NCI-H345 (cell line): ENCODE results near the gene TCF7L2.

Experiments
- DNase-seq: peaks from one replicate; lab custom pipeline; 2025; lab: John Stamatoyannopoulos, UW

The TCF7L2 gene

DNA sequence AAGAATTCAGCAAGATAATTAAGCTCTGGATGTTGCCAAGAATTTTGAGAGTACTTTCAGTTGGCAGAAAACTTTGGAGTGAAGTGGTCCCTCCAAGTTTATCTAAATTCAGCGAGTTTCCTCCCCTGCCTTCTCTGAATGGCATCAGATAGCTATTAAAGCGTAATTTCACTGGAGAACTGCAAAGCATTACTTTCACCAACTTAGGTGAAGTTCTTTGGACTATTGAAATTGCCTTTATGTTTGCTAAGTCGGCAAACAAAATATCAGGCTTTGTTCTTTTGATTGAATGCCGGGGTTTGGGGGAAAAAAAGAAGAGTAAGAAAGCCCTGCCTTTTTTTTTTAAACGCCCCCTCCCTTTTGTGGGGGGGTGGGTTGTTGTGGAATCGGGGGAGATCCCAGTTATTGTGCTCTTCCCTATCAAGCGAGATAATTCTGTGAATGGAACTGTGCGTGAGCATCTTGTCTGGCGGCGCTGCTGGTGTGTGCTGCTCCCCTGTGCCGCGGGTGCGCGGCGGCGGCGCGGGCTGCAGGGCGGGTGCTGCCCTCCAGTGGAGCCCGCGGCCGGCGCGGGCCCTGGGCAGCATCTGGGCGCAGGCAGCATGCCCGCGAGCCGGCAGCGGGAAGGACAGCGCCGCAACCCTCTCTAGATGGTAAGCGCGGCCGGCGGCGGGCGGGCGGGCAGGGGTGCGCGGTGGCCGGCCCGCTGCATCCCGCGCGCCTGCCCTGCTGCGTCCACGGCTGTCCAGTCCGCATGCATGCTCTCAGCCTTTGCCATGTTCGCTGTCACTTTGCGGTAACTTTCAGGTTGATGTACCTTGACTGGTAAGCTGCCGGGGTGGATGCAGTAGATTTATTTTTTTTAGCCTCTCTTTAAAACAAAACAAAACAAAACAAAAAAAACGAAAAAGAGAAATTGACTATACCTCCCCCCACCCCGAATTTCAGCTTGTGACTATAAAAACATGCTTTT, 176.5 kb downstream of the TCF7L2 start:
- peak; percentile 70 for DNase-seq

DNA sequence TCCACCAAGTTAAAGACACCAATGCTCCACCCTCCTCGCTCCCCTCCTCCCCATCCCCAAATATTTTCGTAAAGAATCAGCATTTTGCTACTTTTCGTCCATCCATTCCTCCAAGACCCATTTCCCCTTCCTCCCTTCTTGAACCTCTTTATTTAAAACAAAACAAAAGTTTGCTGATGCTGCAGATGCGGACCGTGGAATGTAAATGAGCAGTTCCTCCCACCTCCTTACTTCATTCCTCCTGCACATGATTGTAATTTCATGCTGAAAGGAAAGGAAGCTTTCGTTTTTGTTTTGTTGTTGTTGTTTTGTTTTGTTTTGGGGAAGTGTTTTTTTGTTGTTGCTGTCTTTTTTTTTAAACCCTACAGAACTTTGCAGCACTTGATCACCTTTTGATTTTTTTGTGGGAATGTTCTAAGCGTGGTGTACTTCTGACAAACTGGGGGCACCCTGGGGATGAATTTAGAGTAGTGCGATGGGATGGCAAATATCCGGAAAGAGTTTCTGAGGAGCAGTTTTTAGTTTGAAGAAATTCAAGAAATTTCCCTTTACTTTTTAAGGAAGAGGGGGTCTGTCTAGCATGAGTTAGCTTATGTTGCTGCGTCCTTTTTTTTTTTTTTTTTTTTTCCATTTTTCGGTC, 177.3 kb downstream of the TCF7L2 start:
- no peak for DNase-seq

DNA sequence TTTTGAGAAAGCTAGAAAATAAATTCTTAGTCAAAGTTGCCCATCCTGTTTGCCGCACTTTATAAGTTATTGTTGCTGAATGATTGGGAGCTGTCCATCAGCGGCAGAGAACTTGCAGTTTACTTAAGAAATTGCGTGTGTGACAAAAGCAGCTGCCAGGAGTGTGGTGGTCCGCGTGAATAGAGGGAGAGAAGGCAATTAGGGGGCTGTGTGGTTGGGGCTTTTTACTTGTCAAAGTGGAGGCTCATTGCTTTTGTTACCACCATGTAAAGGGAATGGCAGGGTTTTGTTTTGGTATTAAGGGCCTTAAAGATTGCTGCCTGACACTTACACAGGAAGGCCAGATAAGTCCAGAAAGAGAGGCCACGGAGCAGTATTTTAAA, 177.8 kb downstream of the TCF7L2 start:
- DNase-seq: no peak

DNA sequence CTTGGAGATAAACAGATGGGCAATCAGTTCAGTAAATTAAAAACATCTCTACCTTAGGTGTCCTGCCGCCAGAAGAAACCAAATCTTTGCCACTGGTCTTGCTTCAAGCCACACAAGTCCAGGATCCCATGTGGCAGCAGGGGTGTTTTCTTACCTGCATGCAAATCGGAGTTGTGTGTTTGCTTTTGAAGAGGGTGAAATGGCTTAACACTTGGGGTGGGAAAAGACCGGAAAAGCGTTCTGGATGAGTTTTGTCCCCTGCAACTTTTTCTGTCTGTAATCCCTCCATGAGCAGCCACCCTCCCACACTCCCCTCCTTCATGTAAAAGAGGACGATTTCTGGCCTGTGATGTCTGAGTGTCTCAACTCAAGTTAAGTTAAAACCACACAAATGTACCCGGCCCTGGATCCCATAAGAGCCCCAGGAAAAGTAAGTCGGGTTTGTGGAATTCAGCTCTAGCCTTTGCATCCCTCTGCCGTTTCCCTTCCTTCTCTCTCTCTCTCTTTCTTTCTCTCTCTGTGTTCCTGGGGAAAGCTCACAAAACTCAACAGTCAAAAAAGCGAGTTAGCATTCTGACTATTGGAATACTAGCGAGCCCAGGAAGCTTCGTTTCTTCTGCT, 178.5 kb downstream of the TCF7L2 start:
- no peak for DNase-seq

DNA sequence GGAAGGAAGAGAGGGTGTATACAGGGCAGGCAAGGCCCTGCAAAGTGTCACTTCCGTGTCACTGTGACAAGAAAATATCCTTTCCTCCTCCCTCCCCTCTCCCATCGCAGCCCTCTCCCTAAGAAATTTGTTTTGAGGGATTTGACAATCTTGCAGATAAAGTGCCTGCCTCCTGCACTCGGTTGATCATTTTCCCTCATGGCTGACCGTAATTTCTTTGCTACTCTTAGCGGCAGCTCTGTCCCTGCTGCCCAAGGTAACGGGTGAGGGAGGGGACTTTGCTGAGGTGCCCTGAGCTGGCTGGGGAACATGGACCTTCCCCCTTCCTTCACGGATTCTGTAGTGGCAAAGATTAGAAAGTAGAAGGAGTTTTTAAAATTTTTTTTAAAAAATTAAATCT, 179.1 kb downstream of the TCF7L2 start:
- no peak for DNase-seq

DNA sequence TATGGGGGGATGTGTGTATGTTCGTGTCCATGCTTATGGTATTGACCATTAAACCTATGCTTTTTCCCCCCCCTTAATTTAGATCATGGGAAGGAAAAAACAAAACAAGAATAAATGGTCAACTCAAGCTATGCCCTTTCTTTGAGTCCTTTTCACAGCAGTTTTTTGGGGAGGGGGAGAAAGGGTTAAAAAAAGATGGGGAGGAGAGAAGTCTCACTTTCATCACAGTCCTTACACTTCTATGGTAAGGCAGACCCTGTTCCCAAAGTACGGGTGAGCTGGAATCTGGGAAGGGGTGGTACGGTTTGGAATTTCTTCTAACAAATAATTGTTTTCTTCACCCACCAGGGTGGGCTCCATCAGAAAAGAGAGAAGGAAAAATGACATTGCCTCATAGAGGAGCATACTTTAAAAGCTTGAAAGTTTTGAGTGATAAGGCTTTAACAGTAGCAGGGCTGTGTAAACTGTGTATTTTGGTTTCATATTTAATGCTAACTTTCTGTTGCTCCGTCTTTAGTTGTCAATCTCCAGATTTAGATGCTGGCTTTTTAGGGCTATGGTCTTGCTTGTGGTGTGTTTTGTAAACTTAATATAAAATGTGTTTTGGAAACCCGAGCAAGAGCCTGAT, 180.1 kb downstream of the TCF7L2 start:
- DNase-seq: no peak

DNA sequence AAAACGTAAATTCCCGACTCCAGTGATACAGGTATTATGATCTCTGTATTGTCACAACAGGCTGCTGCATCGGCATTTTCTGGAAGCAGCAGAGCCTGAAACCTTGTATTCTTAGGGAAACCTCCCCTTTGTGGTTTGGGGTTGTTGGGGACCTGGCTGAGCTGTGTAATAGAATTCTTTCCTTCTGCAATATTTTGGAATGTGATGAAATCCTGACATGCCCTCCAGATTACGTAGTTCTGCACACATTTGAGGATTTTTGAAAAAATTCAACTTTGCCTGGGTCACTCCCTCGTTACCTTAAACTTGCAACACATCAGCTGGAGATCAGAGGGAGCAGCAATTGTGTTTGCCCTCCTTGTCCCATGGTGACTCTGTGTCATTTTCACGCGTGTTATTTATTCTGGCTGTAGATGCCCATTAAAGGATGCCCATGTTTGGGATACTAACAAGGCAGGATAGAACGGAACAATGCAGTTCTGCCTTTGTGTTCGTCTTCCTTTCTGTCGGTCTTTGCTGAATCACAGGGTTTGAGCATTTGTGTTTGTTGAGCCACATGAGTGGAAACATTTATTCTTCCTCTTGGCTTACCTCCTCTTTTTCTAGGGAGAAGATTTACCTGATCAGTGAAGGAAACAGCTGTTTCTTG, 181.7 kb downstream of the TCF7L2 start:
- DNase-seq: no peak

DNA sequence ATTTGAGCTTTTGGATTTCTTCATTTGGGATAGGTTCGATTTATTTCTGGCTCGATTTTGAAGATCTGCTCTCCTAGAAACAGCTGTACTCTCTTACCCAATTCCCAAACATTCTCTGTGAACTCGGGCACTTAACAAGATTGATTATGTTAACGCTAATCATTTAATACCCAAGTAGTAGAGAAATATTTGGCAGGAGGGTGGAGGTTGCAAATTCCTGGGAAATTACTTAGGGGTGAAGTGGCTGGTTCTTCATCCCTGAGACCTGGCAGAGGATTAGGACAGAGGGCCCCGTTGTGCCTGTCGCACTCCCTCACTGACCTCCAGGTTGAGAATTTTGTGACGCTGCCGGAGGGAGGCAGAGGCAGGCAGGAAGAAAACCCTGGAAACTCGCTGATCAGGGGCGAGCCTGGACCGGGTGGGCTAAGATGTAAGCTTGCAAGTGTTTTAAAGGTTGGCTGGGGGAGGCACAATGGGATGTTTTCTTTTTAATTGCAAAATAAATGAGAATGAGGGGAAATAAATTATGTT, 182.6 kb downstream of the TCF7L2 start:
- no peak for DNase-seq

DNA sequence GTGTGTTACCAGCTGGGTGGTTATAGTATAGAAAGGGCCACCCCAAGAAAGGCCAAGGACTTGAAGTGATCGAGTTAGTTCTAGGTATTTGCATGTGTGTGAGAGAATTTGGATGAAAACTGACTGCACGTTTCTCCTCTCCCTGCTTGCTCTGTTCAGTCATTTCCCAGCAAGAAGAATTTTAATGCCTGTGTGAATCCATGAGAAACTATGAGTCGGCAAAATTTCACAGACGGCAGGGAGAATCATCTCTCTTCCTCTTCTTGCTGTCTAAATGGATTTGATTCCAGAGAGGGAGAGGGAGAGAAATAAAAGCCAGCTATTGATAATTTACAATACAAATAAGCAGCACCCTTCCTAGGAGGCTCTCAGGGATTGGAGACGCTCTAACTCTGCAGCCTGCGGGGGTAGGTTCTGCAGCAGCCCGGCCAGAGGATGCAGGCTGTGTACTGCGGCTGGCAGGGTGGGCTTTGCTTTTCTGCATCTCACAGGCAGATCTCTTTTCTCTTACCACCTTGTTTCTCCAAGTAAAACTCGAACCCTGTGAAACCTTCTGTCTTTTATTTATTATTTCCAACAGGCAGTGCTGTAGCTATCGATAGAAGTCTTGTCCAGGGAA, 183.6 kb downstream of the TCF7L2 start:
- DNase-seq: no peak

DNA sequence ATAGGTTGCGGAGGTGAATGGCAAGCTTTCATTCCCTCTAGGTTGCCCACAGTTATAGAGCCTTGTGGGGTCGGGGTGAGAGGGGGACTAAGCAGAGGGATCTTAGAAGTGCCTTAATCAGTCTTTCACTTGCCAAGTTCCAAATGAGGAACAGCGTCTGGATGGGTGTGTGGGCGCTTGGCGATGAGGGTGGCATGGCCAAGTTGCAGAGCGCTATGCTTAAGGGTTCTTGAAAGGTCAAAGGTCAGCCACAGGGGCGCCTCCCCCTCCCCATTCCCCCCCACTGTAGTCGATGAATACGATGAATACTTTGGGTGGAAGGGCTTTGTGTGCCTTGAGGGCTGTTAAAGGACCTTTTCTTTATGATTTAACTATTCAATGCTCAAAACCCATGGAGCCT, 185.0 kb downstream of the TCF7L2 start:
- DNase-seq: no peak

DNA sequence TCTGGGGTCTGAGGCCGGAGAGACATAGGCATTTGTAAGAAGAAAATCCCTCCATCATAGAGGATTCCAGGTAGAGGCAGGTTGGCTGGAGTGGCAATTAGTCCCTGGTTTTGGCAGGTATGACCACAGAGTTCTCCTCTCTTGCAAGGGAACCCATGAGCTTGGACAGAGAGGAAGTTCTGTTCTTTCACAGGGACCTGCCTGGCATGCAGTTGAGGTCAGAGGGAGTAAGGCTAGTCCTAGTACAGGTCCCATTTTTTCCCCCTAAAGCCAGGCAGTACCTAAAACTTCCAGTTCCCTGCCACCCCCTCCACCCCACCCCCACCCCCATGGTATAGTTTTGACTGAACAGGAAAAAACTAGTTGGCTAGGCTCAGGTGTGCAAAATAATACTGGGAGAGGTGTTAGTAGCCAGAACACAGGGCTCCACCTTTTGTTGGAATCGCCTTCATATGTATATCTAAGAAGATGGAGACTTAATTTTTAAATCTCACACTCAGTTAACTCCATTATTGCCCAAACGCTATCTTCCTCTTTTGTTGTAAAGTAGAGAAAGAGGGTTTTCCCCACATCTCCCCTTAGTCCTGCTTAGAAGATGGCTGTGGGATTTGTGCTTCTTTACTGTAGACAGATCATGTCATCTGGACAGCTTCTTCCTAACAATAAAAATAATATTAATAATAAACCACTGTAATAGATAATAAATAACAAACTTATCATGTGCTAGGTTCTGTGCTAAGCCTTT, 188.1 kb downstream of the TCF7L2 start:
- DNase-seq: no peak

DNA sequence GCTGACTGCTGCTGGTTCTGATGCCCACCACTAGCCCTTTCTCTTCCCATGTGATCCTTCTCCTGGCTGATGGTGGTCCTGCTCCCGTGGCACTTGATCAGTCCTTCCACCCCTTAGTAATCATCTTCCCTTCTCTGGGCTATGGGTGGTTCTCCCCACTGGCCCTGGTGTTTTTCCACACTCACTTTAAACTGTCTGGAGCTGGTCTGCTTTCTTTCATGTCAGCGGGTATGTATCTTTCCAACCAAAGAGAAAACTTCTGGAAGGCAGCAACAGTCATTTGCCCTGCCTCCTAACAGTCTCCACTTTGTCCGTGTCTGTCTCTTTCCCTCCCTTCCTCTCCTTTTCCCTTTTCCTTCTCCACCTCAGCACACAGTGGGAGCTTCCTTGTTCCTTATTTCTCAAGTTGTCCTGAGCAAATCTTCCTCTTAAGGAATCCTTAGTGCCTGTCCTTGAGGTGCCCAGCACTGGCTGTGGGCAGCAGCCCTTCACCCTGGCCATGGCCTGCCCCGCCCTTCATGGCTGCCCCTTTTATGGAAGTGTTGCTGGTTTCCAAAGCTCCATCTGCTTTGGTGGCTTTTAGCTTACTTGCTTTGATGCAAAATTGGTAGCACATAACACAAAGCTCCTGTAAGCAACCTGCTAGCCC, 189.0 kb downstream of the TCF7L2 start:
- no peak for DNase-seq

DNA sequence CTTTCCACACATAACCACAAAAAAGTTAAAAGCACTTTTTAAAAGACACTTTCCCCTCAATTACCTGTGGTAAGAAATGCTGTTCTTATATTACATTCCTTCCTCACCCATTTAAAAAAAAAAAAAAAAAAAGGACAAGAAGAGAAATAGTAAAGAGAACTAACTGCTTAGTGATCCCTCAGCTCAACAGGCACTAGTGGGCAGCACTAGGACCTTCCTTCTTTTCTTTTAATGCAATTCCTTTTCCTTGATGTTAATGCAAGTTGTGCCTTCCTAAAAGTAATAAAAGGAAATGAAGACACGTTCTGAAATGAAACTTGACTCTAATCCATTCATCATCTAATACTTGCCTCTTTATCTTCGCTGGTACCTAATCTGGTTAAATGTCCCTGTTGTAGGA, 189.7 kb downstream of the TCF7L2 start:
- DNase-seq: no peak

DNA sequence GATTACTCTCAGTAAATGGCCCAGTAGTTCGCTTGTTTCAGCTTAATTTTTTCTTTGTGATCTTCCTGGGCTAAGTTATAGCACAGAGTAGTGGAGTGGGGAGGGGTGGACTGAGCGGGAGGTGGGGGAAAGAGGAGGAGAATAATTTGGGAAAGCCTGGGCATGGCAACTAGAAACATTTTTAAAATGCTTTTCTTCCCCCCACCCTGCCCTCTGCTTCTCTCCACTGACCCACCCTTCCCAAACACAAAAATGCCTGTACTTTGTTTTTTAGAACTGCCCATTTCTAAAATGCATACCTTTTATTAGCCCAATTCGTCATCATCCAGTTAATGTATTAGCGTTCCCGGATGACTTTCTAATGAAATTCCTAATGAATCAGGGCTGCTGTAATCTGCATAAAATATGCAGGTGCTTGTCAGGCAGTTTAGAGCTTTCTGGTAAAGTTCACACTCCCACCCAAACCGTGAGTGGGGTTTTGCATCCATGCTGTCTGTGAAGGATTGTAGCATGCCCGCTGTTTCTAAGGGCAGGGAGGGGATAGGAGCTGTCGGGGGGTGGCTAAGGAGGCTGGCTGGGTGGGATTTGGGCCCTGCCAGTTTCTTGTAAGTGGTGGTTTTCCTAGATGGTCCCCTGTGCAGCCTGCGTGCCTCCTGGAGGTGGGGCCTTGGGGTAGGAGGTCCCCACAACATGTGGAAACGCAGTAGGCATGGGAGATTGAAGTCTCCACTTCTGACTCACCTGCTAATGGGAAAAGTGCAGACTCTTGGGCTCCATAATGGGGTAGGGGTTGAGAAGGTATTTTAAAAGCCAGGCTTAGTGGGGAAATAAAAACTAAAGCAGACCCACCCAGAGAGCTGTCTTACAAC, 190.3 kb downstream of the TCF7L2 start:
- no peak for DNase-seq

DNA sequence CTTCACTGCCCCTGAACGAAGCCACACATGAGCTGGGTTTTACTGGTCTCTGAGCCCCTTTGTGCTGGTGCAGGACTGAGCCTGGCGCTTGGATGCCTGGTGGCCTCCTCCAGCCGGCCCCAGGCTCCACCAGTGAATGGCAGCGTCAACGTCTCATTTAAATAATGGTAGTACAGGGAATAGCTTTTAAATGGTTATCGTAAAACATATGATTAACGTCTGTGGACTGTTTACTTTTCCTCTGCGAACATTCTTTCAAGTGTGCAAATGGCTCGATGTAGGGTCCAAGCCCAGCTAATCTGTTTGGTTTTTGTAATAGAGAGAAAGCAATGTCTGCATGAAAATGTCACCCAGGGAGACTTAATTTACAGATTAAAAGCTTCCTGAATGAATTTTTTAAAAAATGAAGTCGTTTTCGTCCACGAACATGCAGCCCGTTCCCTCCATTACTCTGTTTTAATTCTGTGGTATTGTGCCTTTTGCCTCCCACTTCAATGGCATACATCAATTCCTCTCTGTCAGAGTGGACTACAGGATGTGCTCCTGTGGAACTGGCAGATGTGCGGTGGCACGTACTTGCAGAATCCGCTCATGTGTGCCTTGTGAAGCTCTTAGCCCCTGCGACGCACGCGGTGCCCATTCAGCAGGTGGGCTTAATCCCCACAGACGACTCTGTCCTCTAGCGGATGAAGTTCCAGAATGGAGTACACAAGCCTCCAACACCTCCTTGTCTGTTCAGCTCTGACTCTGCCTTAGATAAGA, 192.7 kb downstream of the TCF7L2 start:
- no peak for DNase-seq

DNA sequence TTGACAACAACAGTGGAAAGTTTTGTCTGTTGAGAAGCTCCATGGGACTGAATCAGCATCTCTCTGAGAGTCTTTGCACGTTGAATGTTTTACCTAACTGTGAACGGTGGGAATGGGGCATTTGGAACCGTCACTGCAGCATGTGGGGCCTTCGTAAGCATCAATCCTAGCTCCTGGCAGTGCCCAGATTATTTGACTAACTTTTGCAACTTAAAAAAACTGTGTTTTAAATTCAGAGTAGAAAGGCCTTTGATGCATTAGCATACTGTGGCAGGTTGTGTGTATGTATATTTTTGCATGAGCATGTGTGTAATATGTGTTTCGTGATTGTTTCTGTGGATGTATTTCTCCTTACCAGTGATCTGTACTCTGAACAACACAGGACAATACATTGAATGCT, 194.5 kb downstream of the TCF7L2 start:
- no peak for DNase-seq

DNA sequence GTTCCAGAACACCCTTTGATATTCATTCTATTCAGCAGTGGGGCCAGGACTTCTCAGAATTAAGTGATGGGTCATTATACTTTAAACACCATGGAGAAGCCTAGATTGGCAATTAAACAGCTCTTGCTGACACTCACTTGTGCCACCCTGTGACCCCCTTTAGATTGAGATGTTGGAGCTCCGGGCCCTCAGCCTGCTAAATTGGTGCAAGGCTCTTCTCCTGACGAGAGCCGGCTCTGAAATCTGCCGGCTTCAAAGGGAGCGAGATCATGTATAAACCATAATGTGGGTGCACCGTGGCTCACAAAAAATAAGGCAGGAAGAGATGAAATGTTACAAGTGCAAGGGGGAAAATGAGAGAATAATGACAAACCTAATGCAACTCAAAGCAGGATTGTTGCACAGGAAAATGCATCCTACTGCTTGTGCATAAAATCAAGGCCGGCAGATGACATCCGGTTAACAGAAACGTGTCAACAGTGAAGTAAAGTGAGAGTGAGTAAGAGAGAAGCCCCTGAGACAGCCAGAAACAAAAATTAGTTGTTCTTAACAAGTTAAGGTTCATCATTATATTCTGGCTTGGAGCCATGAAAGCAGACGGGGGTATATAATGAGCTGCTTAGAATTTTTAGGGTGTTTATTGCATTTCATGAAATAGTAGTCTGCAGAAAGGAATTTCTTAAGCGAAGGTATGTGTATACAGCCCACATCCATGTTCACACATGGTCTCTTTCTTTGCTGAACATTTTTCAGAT, 198.2 kb downstream of the TCF7L2 start:
- DNase-seq: no peak

DNA sequence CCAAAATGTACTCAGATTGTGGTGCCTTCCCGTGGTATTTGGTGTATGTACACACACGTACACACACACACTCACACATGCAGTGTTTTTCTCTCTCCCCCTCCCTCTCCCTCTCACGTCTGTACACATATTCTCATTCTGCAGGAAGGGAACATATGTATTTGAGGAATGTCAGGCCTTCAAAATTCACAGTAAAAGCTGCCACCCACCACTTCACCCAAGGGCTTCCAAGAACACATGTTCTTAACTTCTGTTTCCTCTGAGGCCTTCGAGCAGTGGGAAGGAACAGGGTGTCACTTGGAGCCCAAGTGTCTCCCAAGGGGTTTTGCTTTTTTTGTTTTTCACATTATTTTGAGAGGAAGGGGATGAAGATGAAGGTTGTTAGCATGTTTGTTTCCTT, 198.9 kb downstream of the TCF7L2 start:
- DNase-seq: no peak
